DMS53 treated with DMSO at 0.1 percent for 48 hours (cell line): ENCODE data around the gene MACO1.
A peak's percentile ranks its signal among the peaks of the same experiment; 100 is the strongest.
"Not testable (repeated sequence)": the region's sequence is repeated elsewhere in the genome, so short reads cannot be mapped to it uniquely, and the experiment has no call there.

Source experiments
- DNase-seq: peaks from one replicate; lab custom pipeline; 2025; ENCODE audit not compliant: unreplicated experiment; lab: John Stamatoyannopoulos, UW

MACO1 gene

GRCh38 chr1:25456502-25456901 is 25.8 kb downstream of the MACO1 start:
- DNase-seq = no peak

- no peak for DNase-seq
Observed at GRCh38 chr1:25458541-25459298, 28.0 kb downstream of the MACO1 start.

- no peak for DNase-seq
Observed at GRCh38 chr1:25460020-25460419, 29.3 kb downstream of the MACO1 start.

GRCh38 chr1:25460816-25461215 is 30.1 kb downstream of the MACO1 start:
- not testable (repeated sequence) for DNase-seq

- no peak for DNase-seq
Observed at GRCh38 chr1:25461849-25462248, 31.2 kb downstream of the MACO1 start.

- DNase-seq = no peak
Observed at GRCh38 chr1:25462732-25463131, 32.0 kb downstream of the MACO1 start.

GRCh38 chr1:25467193-25467592 is 36.5 kb downstream of the MACO1 start:
- no peak for DNase-seq

- no peak for DNase-seq
Observed at GRCh38 chr1:25467616-25468015, 36.9 kb downstream of the MACO1 start.

- DNase-seq = no peak
Observed at GRCh38 chr1:25468033-25468432, 37.3 kb downstream of the MACO1 start.

- no peak for DNase-seq
Observed at GRCh38 chr1:25469177-25469576, 38.5 kb downstream of the MACO1 start.

GRCh38 chr1:25472471-25472870 is 41.8 kb downstream of the MACO1 start:
- DNase-seq = no peak

GRCh38 chr1:25473653-25474225 is 43.0 kb downstream of the MACO1 start:
- no peak for DNase-seq

GRCh38 chr1:25474439-25475047 is 43.8 kb downstream of the MACO1 start:
- no peak for DNase-seq

GRCh38 chr1:25476186-25477097 is 45.7 kb downstream of the MACO1 start:
- DNase-seq = no peak

- DNase-seq = no peak
Observed at GRCh38 chr1:25477448-25478034, 46.8 kb downstream of the MACO1 start.

- DNase-seq = peak; percentile 29
Observed at GRCh38 chr1:25478633-25479032, 47.9 kb downstream of the MACO1 start.

GRCh38 chr1:25481625-25482024 is 50.9 kb downstream of the MACO1 start:
- DNase-seq = no peak

- DNase-seq = no peak
Observed at GRCh38 chr1:25482211-25482610, 51.5 kb downstream of the MACO1 start.

- DNase-seq = no peak
Observed at GRCh38 chr1:25484096-25484495, 53.4 kb downstream of the MACO1 start.

- DNase-seq = no peak
Observed at GRCh38 chr1:25484533-25484932, 53.8 kb downstream of the MACO1 start.
